ENCODE measurements around the gene USP6NL. TPM values are rescaled to one million over a fixed set of nuclear protein-coding genes. Genes with fewer than 3 reads are reported as not detected.
A peak's percentile ranks its signal among the peaks of the same experiment; 100 is the strongest.

Gene USP6NL
- total and polyA plus RNA-seq, 10 of the 15 experiments (the other 5 are each of a cell fraction or from before 2014, with no cell fraction given), result 4.0 to 27.7 (median 18.2) TPM

DNA sequence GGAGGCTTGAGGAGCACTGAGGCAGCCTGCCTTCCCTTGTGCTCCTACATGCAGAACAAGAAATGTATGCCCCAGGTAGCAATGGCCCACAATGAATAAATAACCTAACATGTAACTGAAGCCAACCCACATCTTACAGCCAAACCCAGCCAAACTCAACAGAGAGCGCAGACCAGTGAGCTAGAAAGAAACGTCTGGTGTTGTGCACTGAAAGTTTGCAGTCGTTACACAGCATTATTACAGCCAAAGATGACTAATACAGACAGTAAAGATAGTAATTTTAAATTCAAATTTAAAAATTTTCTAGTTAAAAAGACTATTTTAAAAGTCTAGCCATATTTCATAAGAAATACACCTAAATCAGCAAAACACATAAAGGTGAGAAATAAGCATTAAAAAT lies 11.2 kb downstream of the USP6NL start:
- in situ Hi-C loops (cut with MboI), result no loop called here
- no peak overlapping the region for H2AFZ ChIP-seq (ENCODE audit: control insufficient read depth, low read depth, low read length)
- ATAC-seq (no peak), DNase-seq (ENCODE audit: low read depth, low spot score) (no peak), FAIRE-seq (no peak)
- ChIA-PET SMC1A (ENCODE audit: uncharacterized antibody, unreplicated experiment) (interaction anchor here (0.7 to 1.8 kb wide), 2 partner anchors 8 to 46 kb away, joined by 3 to 4 read pairs; no protein-coding TSS in a partner anchor), POLR2A (interaction anchor here (0.6 to 1.3 kb wide), 3 partner anchors 9 to 1141 kb away, joined by 3 to 4 read pairs (median 4); no protein-coding TSS in a partner anchor), RAD21 (ENCODE audit: unreplicated experiment) (interaction anchor here (1.6 kb wide), 1 partner anchor 10 kb away, joined by 6 read pairs; no protein-coding TSS in a partner anchor), CTCF (interaction anchor here (0.6 to 0.8 kb wide), 2 partner anchors 8 to 71 kb away, joined by 3 to 4 read pairs; no protein-coding TSS in a partner anchor)
- intact Hi-C loops (cut with micrococcal nuclease; ENCODE audit: unreplicated experiment), result loop anchor here (10.0 kb wide), 1 partner anchor 435 kb away; no protein-coding TSS in a partner anchor
- peaks cover 97% of the 10 kb centered on the region for H3K79me2 ChIP-seq (ENCODE audit: control insufficient read depth, insufficient read depth, low read length)
- H3K4me2 ChIP-seq (ENCODE audit: control insufficient read depth, insufficient read depth), result peak overlapping the region; percentile 88
- BruUV-seq (replicated peaks), result no TSS peak
- H4K20me1 ChIP-seq (ENCODE audit: control insufficient read depth, insufficient read depth), result no peaks in the 10 kb centered on the region
- peaks cover 42% of the 10 kb centered on the region for H3K4me1 ChIP-seq (ENCODE audit: control insufficient read depth, insufficient read depth, low read length)
- peak overlapping the region; percentile 59; the same call in 1 of the 2 replicates for H3K4me3 ChIP-seq
- no peaks in the 10 kb centered on the region for H3K36me3 ChIP-seq (ENCODE audit: control insufficient read depth in 2 of 2, insufficient read depth in 2 of 2, low read length in 1 of 2)
- H3K9me3 ChIP-seq (replicated peaks; ENCODE audit: control insufficient read depth, insufficient read depth, low read length), result no peaks in the 10 kb centered on the region; the same call in 2 of the 3 replicates
- peak overlapping the region; percentile 71 for H3K27ac ChIP-seq (ENCODE audit: control insufficient read depth, insufficient read depth)
- H3K27me3 ChIP-seq (replicated peaks in 1 of 2; ENCODE audit: control insufficient read depth in 2 of 2, insufficient read depth in 2 of 2, low read length in 1 of 2), result no peaks in the 10 kb centered on the region
- 53% methylated on average over 3 of the region's 3 CpGs for WGBS (ENCODE audit: insufficient coverage, insufficient replicate concordance, low lambda C conversion rate, missing lambda C conversion rate)
- TF ChIP-seq SPI1 (IDR thresholded peaks at IDR 0.05; ENCODE audit: borderline replicate concordance, insufficient read depth, low read depth, low read length) (no peak), TARDBP (IDR thresholded peaks at IDR 0.05; ENCODE audit: borderline replicate concordance) (no peak), NR2F1 (conservative IDR thresholded peaks at IDR 0.05) (no peak), ESRRA (IDR thresholded peaks at IDR 0.05; ENCODE audit: low read length) (no peak), POLR2AphosphoS2 (IDR thresholded peaks at IDR 0.05; ENCODE audit: low read depth, low read length) (no peak), POU2F2 (IDR thresholded peaks at IDR 0.05; ENCODE audit: borderline replicate concordance, low read depth, low read length) (no peak), SIN3A (IDR thresholded peaks at IDR 0.05; ENCODE audit: low read depth, low read length) (no peak), NFYA (IDR thresholded peaks at IDR 0.05; ENCODE audit: borderline replicate concordance, low read depth, low read length) (no peak), YY1 (IDR thresholded peaks at IDR 0.05; ENCODE audit: low read depth, low read length) (no peak), RELA (IDR thresholded peaks at IDR 0.05; ENCODE audit: borderline replicate concordance, partially characterized antibody) (no peak), SUZ12 (IDR thresholded peaks at IDR 0.05; ENCODE audit: unreplicated experiment) (no peak)
- TF ChIP-seq, protein P1, sequence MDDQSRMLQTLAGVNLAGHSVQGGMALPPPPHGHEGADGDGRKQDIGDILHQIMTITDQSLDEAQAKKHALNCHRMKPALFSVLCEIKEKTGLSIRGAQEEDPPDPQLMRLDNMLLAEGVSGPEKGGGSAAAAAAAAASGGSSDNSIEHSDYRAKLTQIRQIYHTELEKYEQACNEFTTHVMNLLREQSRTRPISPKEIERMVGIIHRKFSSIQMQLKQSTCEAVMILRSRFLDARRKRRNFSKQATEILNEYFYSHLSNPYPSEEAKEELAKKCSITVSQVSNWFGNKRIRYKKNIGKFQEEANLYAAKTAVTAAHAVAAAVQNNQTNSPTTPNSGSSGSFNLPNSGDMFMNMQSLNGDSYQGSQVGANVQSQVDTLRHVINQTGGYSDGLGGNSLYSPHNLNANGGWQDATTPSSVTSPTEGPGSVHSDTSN (IDR thresholded peaks at IDR 0.05; ENCODE audit: insufficient replicate concordance, low read depth, low read length), result no peak
- TF ChIP-seq, protein P2, sequence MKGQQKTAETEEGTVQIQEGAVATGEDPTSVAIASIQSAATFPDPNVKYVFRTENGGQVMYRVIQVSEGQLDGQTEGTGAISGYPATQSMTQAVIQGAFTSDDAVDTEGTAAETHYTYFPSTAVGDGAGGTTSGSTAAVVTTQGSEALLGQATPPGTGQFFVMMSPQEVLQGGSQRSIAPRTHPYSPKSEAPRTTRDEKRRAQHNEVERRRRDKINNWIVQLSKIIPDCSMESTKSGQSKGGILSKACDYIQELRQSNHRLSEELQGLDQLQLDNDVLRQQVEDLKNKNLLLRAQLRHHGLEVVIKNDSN (IDR thresholded peaks at IDR 0.05; ENCODE audit: borderline replicate concordance, extremely low read length, insufficient read depth, low read depth, low read length), result no peak
- H3K9ac ChIP-seq (ENCODE audit: control insufficient read depth, insufficient read depth, low read length), result peak overlapping the region; percentile 64; the same call in 1 of the 2 replicates

Data from GM12878 (cell line).